HG03139 (cell line): Measurements from ENCODE around the gene GNB2.
"Not testable (repeated sequence)": the region's sequence is repeated elsewhere in the genome, so short reads cannot be mapped to it uniquely, and the experiment has no call there.

ENCODE experiments used
- ATAC-seq: cut with Tn5 transposase; IDR thresholded peaks from one replicate; pipeline ENCODE4 v1.9.1; 2021; ENCODE audit not compliant: unreplicated experiment

The GNB2 gene

DNA sequence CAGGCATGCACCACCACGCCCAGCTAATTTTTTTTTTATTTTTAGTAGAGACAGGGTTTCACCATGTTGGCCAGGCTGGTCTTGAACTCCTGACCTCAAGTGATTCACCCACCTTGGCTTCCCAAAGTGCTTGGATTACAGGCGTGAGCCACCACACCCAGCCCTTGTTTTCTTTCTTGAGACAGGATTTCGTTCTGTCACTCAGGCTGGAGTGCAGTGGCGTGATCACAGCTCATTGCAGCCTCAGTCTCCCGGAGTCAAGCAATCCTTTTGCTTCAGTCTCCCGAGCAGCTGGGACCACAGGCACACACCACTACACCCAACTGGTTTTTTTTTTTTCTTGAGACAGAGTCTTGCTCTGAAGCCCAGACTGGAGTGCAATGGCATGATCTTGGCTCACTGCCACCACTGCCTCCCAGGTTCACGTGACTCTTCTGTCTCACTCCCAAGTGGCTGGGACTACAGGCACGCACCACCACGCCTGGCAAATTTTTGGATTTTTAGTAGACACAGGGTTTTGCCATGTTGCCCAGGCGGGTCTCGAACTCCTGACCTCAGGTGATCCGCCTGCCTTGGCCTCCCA lies 11.3 kb upstream of the GNB2 start:
- not testable (repeated sequence) for ATAC-seq

GRCh38 chr7:100665168-100665726 lies 8.3 kb upstream of the GNB2 start:
- no peak for ATAC-seq

DNA sequence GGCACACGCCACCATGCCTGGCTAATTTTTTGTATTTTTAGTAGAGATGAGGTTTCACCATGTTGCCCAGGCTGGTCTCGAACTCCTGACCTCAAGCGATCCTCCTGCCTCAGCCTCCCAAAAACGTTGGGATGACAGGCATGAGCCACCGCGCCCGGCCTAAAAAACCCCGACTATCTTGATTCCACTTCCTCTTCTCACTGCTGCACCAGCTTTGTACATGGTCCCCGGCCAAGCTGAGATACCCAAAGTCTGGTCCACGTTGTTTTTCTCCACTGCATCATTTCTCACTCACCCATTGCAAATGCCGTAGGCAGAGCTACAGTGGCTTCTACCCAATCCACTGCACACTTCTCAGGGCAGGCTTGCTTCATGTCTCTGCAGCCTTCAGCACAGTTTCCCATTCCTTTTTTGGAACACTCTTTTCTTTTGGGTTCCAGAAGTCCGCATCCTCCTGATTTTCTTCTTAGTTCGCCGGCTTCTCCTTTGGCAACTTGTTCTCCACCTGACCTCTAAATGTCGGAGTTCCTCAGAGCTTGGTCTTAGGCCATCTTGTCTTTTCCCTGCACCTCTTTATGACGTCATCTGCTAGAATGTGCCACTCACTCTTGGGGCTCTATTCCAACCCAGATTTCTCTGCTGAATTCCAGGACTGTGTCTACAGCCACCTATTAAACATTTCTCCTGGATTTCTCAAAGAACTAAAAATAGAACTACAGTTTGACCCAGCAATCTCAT lies 6.0 kb upstream of the GNB2 start:
- no peak for ATAC-seq

DNA sequence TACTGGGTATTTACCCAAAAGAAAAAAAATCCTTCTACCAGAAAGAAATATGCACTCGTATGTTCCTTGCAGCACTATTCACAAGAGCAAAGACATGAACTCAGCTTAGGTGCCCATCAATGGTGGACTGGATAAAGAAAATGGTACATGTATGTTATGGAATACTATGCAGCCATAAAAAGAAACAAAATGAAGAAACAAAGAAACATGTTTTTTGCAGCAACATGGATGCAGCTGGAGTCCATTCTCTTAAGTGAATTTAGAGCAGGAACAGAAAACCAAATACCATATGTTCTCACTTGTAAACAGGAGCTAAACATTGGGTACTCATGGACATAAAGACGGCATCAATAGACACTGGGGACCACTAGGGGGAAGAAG lies 5.5 kb upstream of the GNB2 start:
- ATAC-seq: no peak

DNA sequence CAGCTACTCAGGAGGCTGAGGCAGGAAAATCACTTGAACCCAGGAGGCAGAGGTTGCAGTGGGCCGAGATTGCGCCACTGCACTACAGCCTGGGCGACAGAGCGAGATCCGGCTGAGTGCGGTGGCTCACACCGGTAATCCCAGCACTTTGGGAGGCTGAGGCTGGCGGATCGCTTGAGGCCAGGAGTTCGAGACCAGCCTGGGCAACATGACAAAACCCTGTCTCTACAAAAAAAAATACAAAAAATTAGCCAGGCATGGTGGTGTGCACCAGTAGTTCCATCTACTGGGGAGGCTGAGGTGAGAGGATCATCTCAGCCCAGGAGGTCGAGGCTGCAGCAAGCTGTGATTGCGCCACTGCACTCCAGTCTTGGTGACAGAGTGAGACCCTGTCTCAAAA lies 4.4 kb upstream of the GNB2 start:
- not testable (repeated sequence) for ATAC-seq

- ATAC-seq: no peak
Observed at GRCh38 chr7:100670074-100670473, 3.5 kb upstream of the GNB2 start.

- ATAC-seq: no peak
Observed at GRCh38 chr7:100671353-100672327, 1.9 kb upstream of the GNB2 start.

- no peak for ATAC-seq
Observed at GRCh38 chr7:100673942-100674410, 436 bp downstream of the GNB2 start.

DNA sequence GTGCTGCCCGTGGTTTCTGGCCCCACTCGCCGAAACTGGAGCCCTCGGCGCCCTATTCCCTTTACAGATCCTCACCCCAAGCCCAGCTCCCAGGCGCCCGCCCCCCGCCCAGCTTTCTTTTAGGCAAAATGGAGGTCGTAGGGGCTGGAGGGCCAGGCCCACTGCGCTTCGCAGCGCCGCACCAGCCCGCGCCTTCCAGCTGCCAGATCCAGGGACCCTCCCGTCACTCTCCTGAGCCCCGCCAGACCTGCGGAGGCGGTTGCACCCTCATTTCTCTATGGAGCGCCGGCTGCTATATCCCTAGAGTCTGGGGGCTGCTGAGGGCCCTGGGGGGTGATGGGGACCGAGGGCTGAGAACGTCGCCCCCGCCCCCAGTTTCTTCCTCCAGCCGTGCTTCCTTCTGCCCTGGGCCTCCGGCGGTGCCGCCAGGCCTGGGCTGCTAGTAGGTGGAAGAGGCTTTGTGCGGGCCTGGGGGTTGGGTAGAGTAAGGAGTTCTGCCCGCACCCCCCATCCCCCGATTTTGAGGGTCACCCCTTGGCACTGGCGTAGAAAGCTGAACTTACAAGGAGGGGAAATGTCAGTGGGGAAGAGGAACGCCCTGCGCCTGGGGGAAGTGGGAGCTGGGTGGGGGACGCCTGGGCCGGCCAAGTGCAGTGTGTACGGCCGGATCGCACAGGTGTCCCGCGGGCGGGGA lies 1.0 kb downstream of the GNB2 start:
- ATAC-seq: no peak

- ATAC-seq: no peak
Observed at GRCh38 chr7:100675105-100675451, 1.5 kb downstream of the GNB2 start.

DNA sequence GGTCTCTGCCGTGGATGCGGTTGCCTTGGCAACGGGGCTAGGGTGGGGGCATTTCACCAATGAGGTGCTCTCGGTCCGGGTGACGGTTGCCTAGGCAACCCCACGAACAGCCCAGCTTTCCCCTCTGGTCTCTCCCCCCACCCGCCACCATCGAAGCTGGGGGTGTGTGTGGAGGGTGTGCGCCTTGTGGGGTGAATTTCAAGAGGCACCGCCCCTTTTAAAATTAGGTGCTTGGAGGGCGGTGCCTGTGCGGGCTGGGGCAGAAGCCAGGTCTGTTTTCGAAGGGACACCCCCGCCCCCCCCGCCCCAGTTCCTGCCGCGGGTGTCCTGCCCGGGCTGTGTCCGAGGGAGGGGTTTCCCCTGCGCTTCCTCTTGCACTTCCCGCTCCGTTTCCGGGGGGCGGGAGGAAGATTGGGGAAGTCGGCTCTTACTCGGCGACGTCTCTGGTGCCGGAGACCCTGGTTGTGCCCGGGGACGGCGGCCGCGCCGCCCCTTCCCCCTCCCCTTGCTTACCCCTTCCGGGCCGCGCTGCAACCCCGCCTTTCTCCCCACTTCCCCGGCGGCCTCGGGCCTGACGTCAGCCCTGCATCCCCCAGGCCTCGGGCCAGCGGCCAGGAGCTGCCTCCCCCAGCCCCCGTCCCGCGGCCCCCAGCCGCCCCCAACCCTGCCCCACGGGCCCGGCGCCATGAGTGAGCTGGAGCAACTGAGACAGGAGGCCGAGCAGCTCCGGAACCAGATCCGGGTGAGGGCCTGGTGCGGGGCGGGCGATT lies 2.2 kb downstream of the GNB2 start:
- peak; percentile 31 for ATAC-seq

DNA sequence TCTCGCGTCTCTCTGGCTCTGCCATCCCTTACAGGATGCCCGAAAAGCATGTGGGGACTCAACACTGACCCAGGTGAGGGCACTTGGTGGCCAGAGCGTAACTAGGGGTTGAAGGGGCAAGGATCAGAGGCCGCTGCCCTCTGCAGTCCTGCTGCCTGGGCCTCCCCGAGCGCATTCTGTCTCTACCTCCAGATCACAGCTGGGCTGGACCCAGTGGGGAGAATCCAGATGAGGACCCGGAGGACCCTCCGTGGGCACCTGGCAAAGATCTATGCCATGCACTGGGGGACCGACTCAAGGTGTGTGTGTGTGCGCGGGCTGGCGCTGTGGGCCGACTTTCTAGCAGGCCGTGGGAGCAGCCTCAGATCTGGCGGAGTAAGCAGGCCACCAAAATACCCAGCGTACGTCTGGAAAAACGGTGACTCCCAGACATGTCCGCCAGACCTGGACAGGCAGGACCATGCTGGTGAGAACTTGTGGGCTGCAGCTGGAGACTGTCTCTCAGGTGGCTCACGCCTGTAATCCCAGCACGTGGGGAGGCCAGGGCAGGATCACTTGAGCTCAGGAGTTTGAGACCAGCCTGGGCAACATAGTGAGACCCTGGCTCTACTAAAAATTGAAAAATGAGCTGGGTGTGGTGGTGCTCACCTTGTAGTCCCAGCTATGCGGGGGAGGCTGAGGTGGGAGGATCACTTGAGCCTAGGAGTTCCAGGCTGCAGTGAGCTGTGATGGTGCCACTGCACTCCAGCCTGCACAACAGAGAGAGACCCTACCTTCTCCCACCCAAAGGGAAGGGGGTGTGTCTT lies 3.2 kb downstream of the GNB2 start:
- no peak for ATAC-seq

GRCh38 chr7:100677308-100678267 lies 4.0 kb downstream of the GNB2 start:
- ATAC-seq: no peak

- ATAC-seq: no peak
Observed at GRCh38 chr7:100678291-100678984, 4.9 kb downstream of the GNB2 start.

- ATAC-seq: no peak
Observed at GRCh38 chr7:100679129-100679926, 5.8 kb downstream of the GNB2 start.

GRCh38 chr7:100679927-100680575 lies 6.5 kb downstream of the GNB2 start:
- no peak for ATAC-seq
